Breast epithelium (tissue), 3 donors: ENCODE data around the gene WFDC9.
"Not testable (repeated sequence)": the region's sequence is repeated elsewhere in the genome, so short reads cannot be mapped to it uniquely, and the experiment has no call there.

ENCODE experiments used
- POLR2A ChIP-seq: fragments of 450-650 bp; IDR thresholded peaks from one replicate; pipeline ENCODE4 v1.6.1; 2016; ENCODE audit warnings: antibody characterized with exemption, mild to moderate bottlenecking, moderate library complexity
- POLR2AphosphoS5 ChIP-seq, 3 donors: sonication (generic); formaldehyde crosslinking; IDR thresholded peaks; one replicate each; pipeline ENCODE4 v1.6.1; 2017; ENCODE audit warnings: antibody characterized with exemption in 3 of 3
- TF ChIP-seq, protein P1 (sequence below), 3 donors: fragments of 450-650 bp; IDR thresholded peaks; one replicate each; pipeline ENCODE4 v1.5.1; 2016 to 2017; ENCODE audit warnings: antibody characterized with exemption in 3 of 3, mild to moderate bottlenecking in 3 of 3, moderate library complexity in 3 of 3

DNA sequence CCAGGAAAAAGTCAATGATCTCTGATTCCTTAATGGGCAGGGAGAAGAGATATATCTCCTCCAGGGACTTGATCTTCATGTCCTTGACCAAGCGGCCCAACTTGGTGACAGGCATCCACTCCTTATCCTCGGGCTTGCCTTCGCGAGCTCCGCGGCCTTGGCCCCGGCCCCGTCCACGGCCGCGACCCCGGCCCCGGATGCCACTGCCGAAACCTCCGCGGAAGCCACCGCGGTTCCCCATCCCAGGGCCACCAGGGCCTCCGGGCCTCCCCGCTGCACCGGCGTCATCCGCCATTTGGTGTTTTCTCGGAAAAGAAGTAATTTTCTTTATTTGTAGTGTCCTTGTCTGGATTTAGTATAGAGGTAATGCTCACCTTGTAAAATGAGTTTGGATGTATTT, 10.0 kb upstream of the WFDC9 start:
- not testable (repeated sequence) for TF ChIP-seq POLR2A; POLR2AphosphoS5 (IDR thresholded peaks at IDR 0.05)
- TF ChIP-seq, protein P1, sequence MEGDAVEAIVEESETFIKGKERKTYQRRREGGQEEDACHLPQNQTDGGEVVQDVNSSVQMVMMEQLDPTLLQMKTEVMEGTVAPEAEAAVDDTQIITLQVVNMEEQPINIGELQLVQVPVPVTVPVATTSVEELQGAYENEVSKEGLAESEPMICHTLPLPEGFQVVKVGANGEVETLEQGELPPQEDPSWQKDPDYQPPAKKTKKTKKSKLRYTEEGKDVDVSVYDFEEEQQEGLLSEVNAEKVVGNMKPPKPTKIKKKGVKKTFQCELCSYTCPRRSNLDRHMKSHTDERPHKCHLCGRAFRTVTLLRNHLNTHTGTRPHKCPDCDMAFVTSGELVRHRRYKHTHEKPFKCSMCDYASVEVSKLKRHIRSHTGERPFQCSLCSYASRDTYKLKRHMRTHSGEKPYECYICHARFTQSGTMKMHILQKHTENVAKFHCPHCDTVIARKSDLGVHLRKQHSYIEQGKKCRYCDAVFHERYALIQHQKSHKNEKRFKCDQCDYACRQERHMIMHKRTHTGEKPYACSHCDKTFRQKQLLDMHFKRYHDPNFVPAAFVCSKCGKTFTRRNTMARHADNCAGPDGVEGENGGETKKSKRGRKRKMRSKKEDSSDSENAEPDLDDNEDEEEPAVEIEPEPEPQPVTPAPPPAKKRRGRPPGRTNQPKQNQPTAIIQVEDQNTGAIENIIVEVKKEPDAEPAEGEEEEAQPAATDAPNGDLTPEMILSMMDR (IDR thresholded peaks at IDR 0.05) = not testable (repeated sequence)
